IMR-90 (cell line): ENCODE measurements around the gene CDC20B. TPM values are rescaled to one million over a fixed set of nuclear protein-coding genes. Genes with fewer than 3 reads are reported as not detected.

Experiments
- ATAC-seq: fragments of 200-7000 bp; cut with Tn5 transposase; 2 replicates; pipeline ENCODE4 v1.9.1; 2020; ENCODE audit warnings: low read depth, mild to moderate bottlenecking, moderate library complexity
- BruUV-seq: library from RNA; stranded (reverse); fragments of 400-500 nt; replicated peaks from 2 replicates; lab custom pipeline; 2021; lab: Mats Ljungman, UMichigan
- CTCF ChIA-PET: fragments of 300-600 bp; formaldehyde crosslinking; extraction: SDS; loops from one replicate; lab custom pipeline; 2021; ENCODE audit warnings: antibody characterized with exemption; lab: Yijun Ruan, JAX
- POLR2A ChIA-PET: fragments of 300-600 bp; sonication (Branson Sonifier 250); formaldehyde crosslinking; loops from one replicate; lab custom pipeline; 2022; ENCODE audit warnings: antibody characterized with exemption; ENCODE audit not compliant: unreplicated experiment; lab: Charles Lee
- DNase-seq: peaks from one replicate; pipeline ENCODE4 v3.0.0; 2013
- H2AFZ ChIP-seq: replicated peaks from 2 replicates; pipeline ENCODE3; 2013; ENCODE audit warnings: low read length, mild to moderate bottlenecking; ENCODE audit not compliant: poor library complexity
- H2AK5ac ChIP-seq: 2 replicates; pipeline ENCODE4 v1.6.1; 2013; ENCODE audit warnings: low read depth, low read length, inconsistent platforms
- H2AK9ac ChIP-seq: replicated peaks from 2 replicates; pipeline ENCODE3; 2013; ENCODE audit warnings: mild to moderate bottlenecking, low read depth, low read length, moderate library complexity; ENCODE audit not compliant: poor library complexity
- H2BK120ac ChIP-seq: 2 replicates; pipeline ENCODE4 v1.6.1; 2013; ENCODE audit warnings: low read depth, low read length, inconsistent platforms
- H2BK15ac ChIP-seq: 3 replicates; pipeline ENCODE4 v1.6.1; 2013; ENCODE audit warnings: low read depth, low read length, inconsistent platforms
- H2BK20ac ChIP-seq: 2 replicates; pipeline ENCODE4 v1.6.1; 2013; ENCODE audit warnings: low read depth, mild to moderate bottlenecking, inconsistent platforms, low read length, moderate library complexity
- H2BK5ac ChIP-seq: 2 replicates; pipeline ENCODE4 v1.6.1; 2013; ENCODE audit warnings: mild to moderate bottlenecking, low read depth, low read length, inconsistent platforms; ENCODE audit not compliant: poor library complexity, severe bottlenecking
- H3K14ac ChIP-seq: replicated peaks from 2 replicates; pipeline ENCODE4 v1.6.1; 2013; ENCODE audit warnings: low read depth, low read length, inconsistent platforms
- H3K18ac ChIP-seq: 2 replicates; pipeline ENCODE4 v1.6.1; 2013; ENCODE audit warnings: low read depth, low read length, control low read depth
- H3K23ac ChIP-seq: 2 replicates; pipeline ENCODE4 v1.6.1; 2013; ENCODE audit warnings: low read depth, low read length, inconsistent platforms
- H3K27ac ChIP-seq: 2 replicates; pipeline ENCODE4 v1.5.1; 2013; ENCODE audit warnings: mild to moderate bottlenecking, control low read depth, low read length; ENCODE audit not compliant: insufficient read depth
- H3K27me3 ChIP-seq: 2 replicates; pipeline ENCODE4 v1.6.1; 2013; ENCODE audit warnings: low read length; ENCODE audit not compliant: control insufficient read depth, insufficient read depth
- H3K36me3 ChIP-seq: 2 replicates; pipeline ENCODE4 v1.6.1; 2013; ENCODE audit warnings: low read length, mixed read lengths; ENCODE audit not compliant: control insufficient read depth, insufficient read depth
- H3K4ac ChIP-seq: 2 replicates; pipeline ENCODE4 v1.6.1; 2013; ENCODE audit warnings: low read depth, low read length, inconsistent platforms
- H3K4me1 ChIP-seq: 2 replicates; pipeline ENCODE4 v1.6.1; 2013; ENCODE audit warnings: low read length, mixed read lengths; ENCODE audit not compliant: control insufficient read depth, insufficient read depth
- H3K4me2 ChIP-seq: 2 replicates; pipeline ENCODE4 v1.6.1; 2013; ENCODE audit warnings: low read depth, mild to moderate bottlenecking, control low read depth, low read length, moderate library complexity
- H3K4me3 ChIP-seq: 2 replicates; pipeline ENCODE4 v1.5.1; 2013; ENCODE audit warnings: low read depth, mild to moderate bottlenecking, control low read depth, low read length, moderate library complexity; ENCODE audit not compliant: insufficient read depth
- H3K56ac ChIP-seq: 2 replicates; pipeline ENCODE4 v1.6.1; 2013; ENCODE audit warnings: low read length, inconsistent platforms; ENCODE audit not compliant: insufficient read depth; ENCODE audit errors: extremely low read depth
- H3K79me1 ChIP-seq, 2 experiments: 2 replicates each; pipeline ENCODE4 v1.6.1; 2013; ENCODE audit warnings: low read length in 2 of 2, inconsistent platforms in 1 of 2, low read depth in 1 of 2
- H3K9ac ChIP-seq: 2 replicates; pipeline ENCODE4 v1.6.1; 2013; ENCODE audit warnings: low read depth, low read length, control low read depth
- H3K9me1 ChIP-seq: 2 replicates; pipeline ENCODE4 v1.6.1; 2013; ENCODE audit warnings: low read length, inconsistent platforms; ENCODE audit not compliant: insufficient read depth
- H3K9me3 ChIP-seq: 2 replicates; pipeline ENCODE4 v1.6.1; 2013; ENCODE audit warnings: low read length; ENCODE audit not compliant: control insufficient read depth, insufficient read depth
- H4K20me1 ChIP-seq: 2 replicates; pipeline ENCODE4 v1.6.1; 2013; ENCODE audit warnings: low read length, inconsistent platforms; ENCODE audit not compliant: insufficient read depth
- H4K5ac ChIP-seq: 2 replicates; pipeline ENCODE4 v1.6.1; 2013; ENCODE audit warnings: mild to moderate bottlenecking, low read depth, low read length, control low read depth
- H4K8ac ChIP-seq, 2 experiments: 2 replicates each; pipeline ENCODE4 v1.6.1; 2013; ENCODE audit warnings: low read depth in 2 of 2, low read length in 2 of 2, control low read depth in 1 of 2, inconsistent platforms in 1 of 2
- H4K91ac ChIP-seq: 2 replicates; pipeline ENCODE4 v1.6.1; 2013; ENCODE audit warnings: low read depth, low read length, inconsistent platforms; ENCODE audit not compliant: insufficient read depth
- BHLHE40 ChIP-seq: fragments of 150-350 bp; IDR thresholded peaks from 2 replicates; pipeline ENCODE4 v1.6.1; 2016; ENCODE audit warnings: mild to moderate bottlenecking, low read depth, low read length
- CEBPB ChIP-seq: IDR thresholded peaks from 2 replicates; pipeline ENCODE4 v1.6.1; 2012; ENCODE audit warnings: low read depth, low read length, improper control_type of control experiment
- CHD1 ChIP-seq: IDR thresholded peaks from 2 replicates; pipeline ENCODE4 v1.6.1; 2012; ENCODE audit warnings: low read depth, low read length, improper control_type of control experiment
- ELK1 ChIP-seq: fragments of 150-350 bp; IDR thresholded peaks from 2 replicates; pipeline ENCODE4 v1.6.1; 2016; ENCODE audit warnings: low read depth, mild to moderate bottlenecking, low read length, moderate library complexity, borderline replicate concordance
- FOS ChIP-seq: fragments of 150-350 bp; IDR thresholded peaks from 2 replicates; pipeline ENCODE4 v1.6.1; 2016; ENCODE audit warnings: low read depth, low read length
- MAFK ChIP-seq: IDR thresholded peaks from 2 replicates; pipeline ENCODE4 v1.6.1; 2012; ENCODE audit warnings: low read depth, low read length, improper control_type of control experiment
- MAZ ChIP-seq: IDR thresholded peaks from 2 replicates; pipeline ENCODE4 v1.6.1; 2012; ENCODE audit warnings: low read depth, mild to moderate bottlenecking, low read length, improper control_type of control experiment, moderate library complexity, borderline replicate concordance
- POLR2A ChIP-seq: IDR thresholded peaks from 2 replicates; pipeline ENCODE4 v1.6.1; 2012; ENCODE audit warnings: mild to moderate bottlenecking, low read depth, low read length
- RAD21 ChIP-seq: IDR thresholded peaks from 2 replicates; pipeline ENCODE4 v1.6.1; 2012; ENCODE audit warnings: low read length, improper control_type of control experiment
- RFX5 ChIP-seq: IDR thresholded peaks from 2 replicates; pipeline ENCODE4 v1.8.0; 2012; ENCODE audit warnings: low read depth, mild to moderate bottlenecking, low read length, moderate library complexity
- USF2 ChIP-seq: fragments of 150-350 bp; IDR thresholded peaks from 2 replicates; pipeline ENCODE4 v1.6.1; 2017; ENCODE audit warnings: mild to moderate bottlenecking, antibody characterized with exemption, low read length, low read depth
- WGBS, 2 experiments: methylation state at CpG; one replicate each; pipeline versions ENCODE4 v1.1.5 to v1.1.7; 2013; ENCODE audit warnings: missing lambda C conversion rate in 2 of 2; ENCODE audit not compliant: insufficient read length in 1 of 2; ENCODE audit errors: extremely low coverage in 2 of 2; 5-methylcytosine and 5-hydroxymethylcytosine counted together
- dilution Hi-C: fragments of 300-500 bp; cut with HindIII; formaldehyde crosslinking; loops from one replicate; pipeline ENCODE4 v1.14.3; 2018; ENCODE audit warnings: low sequenced_read_pairs; ENCODE audit not compliant: unreplicated experiment
- in situ Hi-C: fragments of 300-500 bp; cut with MboI; formaldehyde crosslinking; loops from 3 replicates; pipeline ENCODE4 v1.14.3; 2019; ENCODE audit warnings: low sequenced_read_pairs, inconsistent platforms, mixed read lengths
- intact Hi-C: fragments of 100-400 bp; cut with micrococcal nuclease; formaldehyde crosslinking; loops from 2 replicates; pipeline ENCODE4 v1.10.0; 2022
- polyA plus RNA-seq, 3 experiments: library from polyadenylated mRNA; depleted of rRNA; stranded (reverse); fragments of >200 nt; gene quantifications; 2 replicates each; pipeline ENCODE4 v1.2.3, GENCODE V29; 2012; ENCODE audit warnings: low replicate concordance in 1 of 3
- total RNA-seq: library from RNA; depleted of rRNA; stranded (reverse); fragments of >200 nt; gene quantifications from 2 replicates; pipeline ENCODE4 v1.2.3, GENCODE V29; 2012

The CDC20B gene
- total and polyA plus RNA-seq, 2 of the 4 experiments (the other 2 are of a cell fraction): not detected

- H3K36me3 ChIP-seq: no peaks in the 10 kb centered on the region
- no peak overlapping the region for H3K4ac ChIP-seq
- no peak overlapping the region for H4K5ac ChIP-seq
- H4K91ac ChIP-seq: no peak overlapping the region
- H3K79me1 ChIP-seq: no peaks in the 10 kb centered on the region
- DNase-seq: no peak
- H3K27ac ChIP-seq: no peak overlapping the region
- no peak overlapping the region for H3K18ac ChIP-seq
- H3K4me2 ChIP-seq: no peak overlapping the region
- dilution Hi-C loops: no loop called here
- H3K56ac ChIP-seq: no peak overlapping the region
- no TSS peak for BruUV-seq
- H2BK120ac ChIP-seq: no peak overlapping the region
- no peak overlapping the region for H2BK20ac ChIP-seq
- no peaks in the 10 kb centered on the region; the same call in 1 of the 2 replicates for H3K9me1 ChIP-seq
- no peak overlapping the region for H2BK15ac ChIP-seq
- no CpG with 5 or more reads among the region's 1 CpG for WGBS, 2 experiments
- H3K4me3 ChIP-seq: no peak overlapping the region
- no peak for ATAC-seq
- H2AFZ ChIP-seq: no peak overlapping the region
- no peak overlapping the region for H3K14ac ChIP-seq
- H3K9me3 ChIP-seq: peaks cover 4% of the 10 kb centered on the region
- CTCF ChIA-PET: no interaction called here
- no peak overlapping the region for H4K8ac ChIP-seq
- TF ChIP-seq FOS: no peak
- TF ChIP-seq MAFK: no peak
- no peak for TF ChIP-seq RAD21
- TF ChIP-seq POLR2A: no peak
- no peak for TF ChIP-seq BHLHE40
- TF ChIP-seq CHD1: no peak
- no peak for TF ChIP-seq MAZ
- TF ChIP-seq RFX5: no peak
- TF ChIP-seq CEBPB: no peak
- no peak for TF ChIP-seq ELK1
- no peak for TF ChIP-seq USF2
- POLR2A ChIA-PET: no interaction called here
- no peak overlapping the region for H3K9ac ChIP-seq
- intact Hi-C loops: no loop called here
- H2AK9ac ChIP-seq: no peak overlapping the region
- no peaks in the 10 kb centered on the region for H4K20me1 ChIP-seq
- H3K23ac ChIP-seq: no peak overlapping the region
- H2AK5ac ChIP-seq: no peak overlapping the region
- no peak overlapping the region for H2BK5ac ChIP-seq
- peaks cover 5% of the 10 kb centered on the region; the same call in 1 of the 2 replicates for H3K4me1 ChIP-seq
- in situ Hi-C loops: no loop called here
- H3K27me3 ChIP-seq: peaks cover 66% of the 10 kb centered on the region
These were observed 7.0 kb upstream of the CDC20B start for GRCh38 chr5:55180016-55180415.
